NCI-H1048 (cell line): ENCODE data around the gene HIGD1A.

ENCODE experiments used
- DNase-seq: peaks from one replicate; lab custom pipeline; 2025; lab: John Stamatoyannopoulos, UW

Gene HIGD1A

DNA sequence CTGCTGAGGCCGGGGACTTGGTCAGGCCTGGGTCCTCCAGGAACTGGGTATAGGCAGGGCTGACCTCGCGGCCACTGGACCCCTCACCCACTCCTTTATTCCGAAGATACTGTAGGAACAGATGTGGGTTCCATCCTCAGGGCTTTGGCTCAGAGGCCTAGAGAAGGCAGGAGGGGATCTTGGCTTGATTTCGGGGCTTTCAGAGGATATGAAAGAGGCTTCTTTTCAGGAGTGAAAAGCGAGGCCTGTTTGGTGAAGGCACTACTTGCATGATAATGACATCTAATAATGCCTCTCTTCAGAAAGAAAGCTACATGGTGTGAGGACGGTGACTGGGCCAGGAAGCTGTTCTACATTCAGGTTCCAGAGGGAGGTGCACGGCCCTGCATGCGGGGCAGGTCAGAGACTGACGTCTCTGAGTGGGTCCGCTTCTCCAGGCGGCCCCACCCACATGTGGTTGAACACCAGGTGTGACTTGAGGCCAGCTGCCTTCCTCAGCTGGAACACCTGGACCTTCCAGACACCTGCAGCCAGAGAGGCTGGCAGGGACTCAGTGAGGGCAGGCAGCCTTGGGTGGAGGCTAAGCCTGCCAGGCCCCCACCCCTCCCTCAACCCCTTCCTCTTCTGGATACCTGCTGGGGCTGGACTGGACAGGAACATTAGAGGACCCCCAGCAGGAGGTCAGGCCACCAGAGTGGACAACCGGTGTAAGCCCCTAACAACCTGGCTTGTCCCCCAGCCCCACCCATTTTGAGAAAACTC is 70.6 kb downstream of the HIGD1A start:
- DNase-seq, result no peak
